ENCODE results near the gene EDNRA.

The EDNRA gene

DNA sequence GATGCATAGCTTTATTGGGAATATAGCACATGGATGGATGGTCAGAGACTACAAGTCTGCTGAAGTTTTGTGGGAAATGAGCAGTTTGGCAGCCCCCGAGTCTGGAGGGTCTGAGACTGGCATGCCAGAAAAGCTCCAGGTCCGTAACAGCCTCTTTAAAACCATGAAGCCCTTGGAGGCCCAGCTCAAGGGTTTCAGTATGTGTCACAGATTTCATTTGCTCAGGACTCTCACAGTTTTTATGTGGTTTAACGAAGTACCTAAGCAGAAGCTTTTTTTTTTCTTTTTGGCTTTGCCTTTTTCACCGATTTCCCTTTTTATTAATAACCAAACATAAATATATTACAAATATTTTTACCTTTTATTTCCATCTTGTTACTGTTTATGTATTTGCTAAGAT, 105.7 kb downstream of the EDNRA start:
- no peaks in the 10 kb centered on the region for H3K9me2 ChIP-seq (replicated peaks; ENCODE audit: low read depth, low read length)
- H2AFZ ChIP-seq (ENCODE audit: low read length): no peak overlapping the region
- H3K4me1 ChIP-seq (ENCODE audit: insufficient read depth, low read length, poor library complexity, severe bottlenecking): peaks cover 7% of the 10 kb centered on the region
- no peaks in the 10 kb centered on the region for H3K36me3 ChIP-seq (ENCODE audit: insufficient read depth, low read length)
- H3K9me3 ChIP-seq (ENCODE audit: insufficient read depth, low read depth, low read length): no peaks in the 10 kb centered on the region
- TF ChIP-seq, protein P1, sequence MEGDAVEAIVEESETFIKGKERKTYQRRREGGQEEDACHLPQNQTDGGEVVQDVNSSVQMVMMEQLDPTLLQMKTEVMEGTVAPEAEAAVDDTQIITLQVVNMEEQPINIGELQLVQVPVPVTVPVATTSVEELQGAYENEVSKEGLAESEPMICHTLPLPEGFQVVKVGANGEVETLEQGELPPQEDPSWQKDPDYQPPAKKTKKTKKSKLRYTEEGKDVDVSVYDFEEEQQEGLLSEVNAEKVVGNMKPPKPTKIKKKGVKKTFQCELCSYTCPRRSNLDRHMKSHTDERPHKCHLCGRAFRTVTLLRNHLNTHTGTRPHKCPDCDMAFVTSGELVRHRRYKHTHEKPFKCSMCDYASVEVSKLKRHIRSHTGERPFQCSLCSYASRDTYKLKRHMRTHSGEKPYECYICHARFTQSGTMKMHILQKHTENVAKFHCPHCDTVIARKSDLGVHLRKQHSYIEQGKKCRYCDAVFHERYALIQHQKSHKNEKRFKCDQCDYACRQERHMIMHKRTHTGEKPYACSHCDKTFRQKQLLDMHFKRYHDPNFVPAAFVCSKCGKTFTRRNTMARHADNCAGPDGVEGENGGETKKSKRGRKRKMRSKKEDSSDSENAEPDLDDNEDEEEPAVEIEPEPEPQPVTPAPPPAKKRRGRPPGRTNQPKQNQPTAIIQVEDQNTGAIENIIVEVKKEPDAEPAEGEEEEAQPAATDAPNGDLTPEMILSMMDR (conservative IDR thresholded peaks at IDR 0.05; ENCODE audit: low read length): no peak
- TF ChIP-seq EZH2phosphoT487 (IDR thresholded peaks at IDR 0.05; ENCODE audit: borderline replicate concordance): no peak
- no peaks in the 10 kb centered on the region for H3K27me3 ChIP-seq (ENCODE audit: insufficient read depth, low read length, poor library complexity, severe bottlenecking)
- H3K4me2 ChIP-seq (ENCODE audit: low read depth, low read length, poor library complexity, severe bottlenecking): no peak overlapping the region
- no peak overlapping the region for H3K9ac ChIP-seq (ENCODE audit: low read depth, low read length, poor library complexity, severe bottlenecking)
- H3K79me2 ChIP-seq (ENCODE audit: insufficient read depth, low read length): no peaks in the 10 kb centered on the region
- no peaks in the 10 kb centered on the region for H3F3A ChIP-seq (ENCODE audit: low read depth)
- H3K4me3 ChIP-seq (ENCODE audit: low read length, poor library complexity, severe bottlenecking): no peak overlapping the region
- no peaks in the 10 kb centered on the region for H4K20me1 ChIP-seq (ENCODE audit: insufficient read depth, low read length, poor library complexity, severe bottlenecking)

DNA sequence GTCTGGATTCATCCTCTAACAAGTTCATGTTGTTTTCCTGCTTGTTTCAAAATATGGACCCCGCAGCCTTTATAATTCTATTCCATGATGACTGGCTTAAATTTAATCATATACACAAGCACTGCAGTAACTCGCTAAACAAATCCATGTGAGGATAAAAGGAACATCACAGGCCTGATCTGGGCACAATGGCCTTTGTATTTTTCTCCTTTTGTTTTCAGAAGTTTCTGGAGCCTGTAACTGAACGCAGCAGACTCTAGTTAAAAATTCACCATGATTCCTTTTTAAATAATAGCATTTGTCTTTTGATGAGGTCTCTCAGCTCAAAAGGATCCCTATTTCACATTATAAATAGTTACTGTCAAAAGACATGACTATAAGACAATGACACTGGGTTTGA, 106.1 kb downstream of the EDNRA start:
- H3K27me3 ChIP-seq (ENCODE audit: insufficient read depth, low read length, poor library complexity, severe bottlenecking): no peaks in the 10 kb centered on the region
- H3K4me1 ChIP-seq (ENCODE audit: insufficient read depth, low read length, poor library complexity, severe bottlenecking): peaks cover 3% of the 10 kb centered on the region
- H3K36me3 ChIP-seq (ENCODE audit: insufficient read depth, low read length): no peaks in the 10 kb centered on the region
- no peaks in the 10 kb centered on the region for H3F3A ChIP-seq (ENCODE audit: low read depth)
- H2AFZ ChIP-seq (ENCODE audit: low read length): no peak overlapping the region
- no peaks in the 10 kb centered on the region for H3K9me2 ChIP-seq (replicated peaks; ENCODE audit: low read depth, low read length)
- no peaks in the 10 kb centered on the region for H4K20me1 ChIP-seq (ENCODE audit: insufficient read depth, low read length, poor library complexity, severe bottlenecking)
- H3K9ac ChIP-seq (ENCODE audit: low read depth, low read length, poor library complexity, severe bottlenecking): no peak overlapping the region
- no peaks in the 10 kb centered on the region for H3K9me3 ChIP-seq (ENCODE audit: insufficient read depth, low read depth, low read length)
- no peaks in the 10 kb centered on the region for H3K79me2 ChIP-seq (ENCODE audit: insufficient read depth, low read length)
- H3K4me3 ChIP-seq (ENCODE audit: low read length, poor library complexity, severe bottlenecking): no peak overlapping the region
- no peak overlapping the region for H3K4me2 ChIP-seq (ENCODE audit: low read depth, low read length, poor library complexity, severe bottlenecking)
- TF ChIP-seq, protein P1 (conservative IDR thresholded peaks at IDR 0.05; ENCODE audit: low read length): no peak
- TF ChIP-seq EZH2phosphoT487 (IDR thresholded peaks at IDR 0.05; ENCODE audit: borderline replicate concordance): no peak

DNA sequence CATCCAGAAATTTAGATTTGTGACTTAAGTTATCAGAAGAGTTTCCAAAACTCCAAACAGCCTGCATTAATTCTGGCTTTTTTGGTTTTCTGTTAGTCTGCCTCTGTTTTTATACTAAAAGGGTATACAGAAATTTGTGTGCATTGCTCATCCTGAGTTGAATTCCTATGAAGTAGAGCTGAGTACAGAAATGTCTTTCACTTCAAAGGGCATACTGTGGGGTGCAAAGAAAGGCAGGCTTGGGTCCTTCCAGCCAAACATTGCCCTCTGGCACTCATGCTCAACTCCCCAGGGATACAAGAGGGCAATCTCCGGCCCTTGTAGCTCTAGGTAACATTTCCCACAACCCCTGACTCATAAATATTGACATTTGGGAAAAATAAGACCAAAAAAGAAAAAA, 108.7 kb downstream of the EDNRA start:
- no peaks in the 10 kb centered on the region for H3K79me2 ChIP-seq (ENCODE audit: insufficient read depth, low read length)
- no peaks in the 10 kb centered on the region for H3F3A ChIP-seq (ENCODE audit: low read depth)
- H3K36me3 ChIP-seq (ENCODE audit: insufficient read depth, low read length): no peaks in the 10 kb centered on the region
- H3K27me3 ChIP-seq (ENCODE audit: insufficient read depth, low read length, poor library complexity, severe bottlenecking): no peaks in the 10 kb centered on the region
- H3K9me2 ChIP-seq (replicated peaks; ENCODE audit: low read depth, low read length): no peaks in the 10 kb centered on the region
- no peak overlapping the region for H3K9ac ChIP-seq (ENCODE audit: low read depth, low read length, poor library complexity, severe bottlenecking)
- no peak overlapping the region for H2AFZ ChIP-seq (ENCODE audit: low read length)
- TF ChIP-seq, protein P1 (conservative IDR thresholded peaks at IDR 0.05; ENCODE audit: low read length): no peak
- no peak for TF ChIP-seq EZH2phosphoT487 (IDR thresholded peaks at IDR 0.05; ENCODE audit: borderline replicate concordance)
- H3K9me3 ChIP-seq (ENCODE audit: insufficient read depth, low read depth, low read length): no peaks in the 10 kb centered on the region
- no peaks in the 10 kb centered on the region for H3K4me1 ChIP-seq (ENCODE audit: insufficient read depth, low read length, poor library complexity, severe bottlenecking)
- no peaks in the 10 kb centered on the region for H4K20me1 ChIP-seq (ENCODE audit: insufficient read depth, low read length, poor library complexity, severe bottlenecking)
- H3K4me2 ChIP-seq (ENCODE audit: low read depth, low read length, poor library complexity, severe bottlenecking): no peak overlapping the region
- no peak overlapping the region for H3K4me3 ChIP-seq (ENCODE audit: low read length, poor library complexity, severe bottlenecking)

Measured in Loucy (cell line).